ENCODE data around the gene SYT14. TPM values are rescaled to one million over a fixed set of nuclear protein-coding genes. Genes with fewer than 3 reads are reported as not detected.

The SYT14 gene
- polyA plus RNA-seq, 4 donors, result 0.13 TPM; not detected in 2

GRCh38 chr1:210081494-210081893 lies 143.5 kb downstream of the SYT14 start:
- Histone ChIP-seq H3K9me3 (ENCODE audit: control insufficient read depth in 2 of 2, insufficient read depth in 1 of 2, low read depth in 1 of 2, low read length in 1 of 2) (no peaks in the 10 kb centered on the region), H3K4me1 (ENCODE audit: control insufficient read depth in 3 of 3, insufficient read depth in 2 of 3, low read depth in 1 of 3, low read length in 2 of 3) (no peaks in the 10 kb centered on the region), H3K27me3 (ENCODE audit: control insufficient read depth in 3 of 3, insufficient read depth in 3 of 3, low read length in 3 of 3) (no peaks in the 10 kb centered on the region), H3K4me3 (ENCODE audit: low read depth in 1 of 3, low read length in 3 of 3) (no peak overlapping the region), H3K36me3 (ENCODE audit: control insufficient read depth in 3 of 3, insufficient read depth in 2 of 3, low read depth in 1 of 3, low read length in 3 of 3) (no peaks in the 10 kb centered on the region), H3K27ac (ENCODE audit: low read depth in 1 of 3, low read length in 2 of 3) (no peak overlapping the region)
- DNase-seq (no peak), FAIRE-seq (no peak)

GRCh38 chr1:210085359-210085758 lies 147.3 kb downstream of the SYT14 start:
- DNase-seq, result no peak
- 19 to 47% (median 22%) methylated on average over 1 of the region's 1 CpG for WGBS, 3 donors
- no peak overlapping the region for H3K27ac ChIP-seq (ENCODE audit: low read depth in 1 of 3, low read length in 2 of 3)
- H3K36me3 ChIP-seq (ENCODE audit: control insufficient read depth in 3 of 3, insufficient read depth in 2 of 3, low read depth in 1 of 3, low read length in 3 of 3), result no peaks in the 10 kb centered on the region
- no peaks in the 10 kb centered on the region for H3K4me1 ChIP-seq (ENCODE audit: control insufficient read depth in 3 of 3, insufficient read depth in 2 of 3, low read depth in 1 of 3, low read length in 2 of 3)
- no peak for FAIRE-seq
- H3K4me3 ChIP-seq (ENCODE audit: low read depth in 1 of 3, low read length in 3 of 3), result no peak overlapping the region
- H3K27me3 ChIP-seq (ENCODE audit: control insufficient read depth in 3 of 3, insufficient read depth in 3 of 3, low read length in 3 of 3), result no peaks in the 10 kb centered on the region
- H3K9me3 ChIP-seq (ENCODE audit: control insufficient read depth in 2 of 2, insufficient read depth in 1 of 2, low read depth in 1 of 2, low read length in 1 of 2), result no peaks in the 10 kb centered on the region

GRCh38 chr1:210087058-210087457 lies 149.0 kb downstream of the SYT14 start:
- DNase-seq (no peak), FAIRE-seq (no peak)
- no peak overlapping the region for H3K4me3 ChIP-seq (ENCODE audit: low read depth in 1 of 3, low read length in 3 of 3)
- H3K27me3 ChIP-seq (ENCODE audit: control insufficient read depth in 3 of 3, insufficient read depth in 3 of 3, low read length in 3 of 3), result no peaks in the 10 kb centered on the region
- 71 to 85% (median 78%) methylated on average over 6 of the region's 6 CpGs for WGBS, 3 donors
- no peak overlapping the region for H3K27ac ChIP-seq (ENCODE audit: low read depth in 1 of 3, low read length in 2 of 3)
- H3K9me3 ChIP-seq (ENCODE audit: control insufficient read depth in 2 of 2, insufficient read depth in 1 of 2, low read depth in 1 of 2, low read length in 1 of 2), result no peaks in the 10 kb centered on the region
- H3K4me1 ChIP-seq (ENCODE audit: control insufficient read depth in 3 of 3, insufficient read depth in 2 of 3, low read depth in 1 of 3, low read length in 2 of 3), result no peaks in the 10 kb centered on the region
- H3K36me3 ChIP-seq (ENCODE audit: control insufficient read depth in 3 of 3, insufficient read depth in 2 of 3, low read depth in 1 of 3, low read length in 3 of 3), result no peaks in the 10 kb centered on the region

GRCh38 chr1:210089855-210090254 lies 151.8 kb downstream of the SYT14 start:
- H3K36me3 ChIP-seq (ENCODE audit: control insufficient read depth in 3 of 3, insufficient read depth in 2 of 3, low read depth in 1 of 3, low read length in 3 of 3), result no peaks in the 10 kb centered on the region
- DNase-seq (no peak), FAIRE-seq (no peak)
- H3K4me3 ChIP-seq (ENCODE audit: low read depth in 1 of 3, low read length in 3 of 3), result no peak overlapping the region
- no peaks in the 10 kb centered on the region for H3K27me3 ChIP-seq (ENCODE audit: control insufficient read depth in 3 of 3, insufficient read depth in 3 of 3, low read length in 3 of 3)
- no peaks in the 10 kb centered on the region for H3K4me1 ChIP-seq (ENCODE audit: control insufficient read depth in 3 of 3, insufficient read depth in 2 of 3, low read depth in 1 of 3, low read length in 2 of 3)
- H3K27ac ChIP-seq (ENCODE audit: low read depth in 1 of 3, low read length in 2 of 3), result no peak overlapping the region
- H3K9me3 ChIP-seq (ENCODE audit: control insufficient read depth in 2 of 2, insufficient read depth in 1 of 2, low read depth in 1 of 2, low read length in 1 of 2), result no peaks in the 10 kb centered on the region
- 70 to 81% (median 75%) methylated on average over 6 of the region's 6 CpGs for WGBS, 3 donors

- Histone ChIP-seq H3K9me3 (ENCODE audit: control insufficient read depth in 2 of 2, insufficient read depth in 1 of 2, low read depth in 1 of 2, low read length in 1 of 2) (no peaks in the 10 kb centered on the region), H3K27me3 (ENCODE audit: control insufficient read depth in 3 of 3, insufficient read depth in 3 of 3, low read length in 3 of 3) (no peaks in the 10 kb centered on the region), H3K36me3 (ENCODE audit: control insufficient read depth in 3 of 3, insufficient read depth in 2 of 3, low read depth in 1 of 3, low read length in 3 of 3) (no peaks in the 10 kb centered on the region), H3K27ac (ENCODE audit: low read depth in 1 of 3, low read length in 2 of 3) (no peak overlapping the region), H3K4me1 (ENCODE audit: control insufficient read depth in 3 of 3, insufficient read depth in 2 of 3, low read depth in 1 of 3, low read length in 2 of 3) (no peaks in the 10 kb centered on the region), H3K4me3 (ENCODE audit: low read depth in 1 of 3, low read length in 3 of 3) (no peak overlapping the region)
- 80 to 88% (median 87%) methylated on average over 3 of the region's 3 CpGs for WGBS, 3 donors
- no peak for FAIRE-seq
- DNase-seq, result no peak
Observed at GRCh38 chr1:210092366-210092765, 154.3 kb downstream of the SYT14 start.

GRCh38 chr1:210093461-210093860 lies 155.4 kb downstream of the SYT14 start:
- Histone ChIP-seq H3K9me3 (ENCODE audit: control insufficient read depth in 2 of 2, insufficient read depth in 1 of 2, low read depth in 1 of 2, low read length in 1 of 2) (no peaks in the 10 kb centered on the region), H3K27me3 (ENCODE audit: control insufficient read depth in 3 of 3, insufficient read depth in 3 of 3, low read length in 3 of 3) (no peaks in the 10 kb centered on the region), H3K4me3 (ENCODE audit: low read depth in 1 of 3, low read length in 3 of 3) (no peak overlapping the region), H3K27ac (ENCODE audit: low read depth in 1 of 3, low read length in 2 of 3) (no peak overlapping the region), H3K36me3 (ENCODE audit: control insufficient read depth in 3 of 3, insufficient read depth in 2 of 3, low read depth in 1 of 3, low read length in 3 of 3) (no peaks in the 10 kb centered on the region), H3K4me1 (ENCODE audit: control insufficient read depth in 3 of 3, insufficient read depth in 2 of 3, low read depth in 1 of 3, low read length in 2 of 3) (no peaks in the 10 kb centered on the region)
- DNase-seq, result no peak
- no peak for FAIRE-seq
- WGBS, 3 donors, result 82 to 87% (median 85%) methylated on average over 3 of the region's 3 CpGs

GRCh38 chr1:210098356-210098755 lies 160.3 kb downstream of the SYT14 start:
- Histone ChIP-seq H3K4me1 (ENCODE audit: control insufficient read depth in 3 of 3, insufficient read depth in 2 of 3, low read depth in 1 of 3, low read length in 2 of 3) (no peaks in the 10 kb centered on the region), H3K9me3 (ENCODE audit: control insufficient read depth in 2 of 2, insufficient read depth in 1 of 2, low read depth in 1 of 2, low read length in 1 of 2) (no peaks in the 10 kb centered on the region), H3K27ac (ENCODE audit: low read depth in 1 of 3, low read length in 2 of 3) (no peak overlapping the region), H3K4me3 (ENCODE audit: low read depth in 1 of 3, low read length in 3 of 3) (no peak overlapping the region), H3K27me3 (ENCODE audit: control insufficient read depth in 3 of 3, insufficient read depth in 3 of 3, low read length in 3 of 3) (no peaks in the 10 kb centered on the region), H3K36me3 (ENCODE audit: control insufficient read depth in 3 of 3, insufficient read depth in 2 of 3, low read depth in 1 of 3, low read length in 3 of 3) (no peaks in the 10 kb centered on the region)
- FAIRE-seq, result no peak
- DNase-seq, result no peak
- 60 to 80% (median 73%) methylated on average over 3 of the region's 3 CpGs for WGBS, 3 donors

- Histone ChIP-seq H3K4me1 (ENCODE audit: control insufficient read depth in 3 of 3, insufficient read depth in 2 of 3, low read depth in 1 of 3, low read length in 2 of 3) (no peaks in the 10 kb centered on the region), H3K4me3 (ENCODE audit: low read depth in 1 of 3, low read length in 3 of 3) (no peak overlapping the region), H3K36me3 (ENCODE audit: control insufficient read depth in 3 of 3, insufficient read depth in 2 of 3, low read depth in 1 of 3, low read length in 3 of 3) (no peaks in the 10 kb centered on the region), H3K27ac (ENCODE audit: low read depth in 1 of 3, low read length in 2 of 3) (no peak overlapping the region), H3K27me3 (ENCODE audit: control insufficient read depth in 3 of 3, insufficient read depth in 3 of 3, low read length in 3 of 3) (no peaks in the 10 kb centered on the region), H3K9me3 (ENCODE audit: control insufficient read depth in 2 of 2, insufficient read depth in 1 of 2, low read depth in 1 of 2, low read length in 1 of 2) (no peaks in the 10 kb centered on the region)
- no peak for FAIRE-seq
- WGBS, 3 donors, result 61 to 74% (median 72%) methylated on average over 1 of the region's 1 CpG
- DNase-seq, result no peak
Observed at GRCh38 chr1:210099921-210100320, 161.9 kb downstream of the SYT14 start.

GRCh38 chr1:210104103-210104502 lies 166.1 kb downstream of the SYT14 start:
- Histone ChIP-seq H3K36me3 (ENCODE audit: control insufficient read depth in 3 of 3, insufficient read depth in 2 of 3, low read depth in 1 of 3, low read length in 3 of 3) (no peaks in the 10 kb centered on the region), H3K4me1 (ENCODE audit: control insufficient read depth in 3 of 3, insufficient read depth in 2 of 3, low read depth in 1 of 3, low read length in 2 of 3) (no peaks in the 10 kb centered on the region), H3K27me3 (ENCODE audit: control insufficient read depth in 3 of 3, insufficient read depth in 3 of 3, low read length in 3 of 3) (no peaks in the 10 kb centered on the region), H3K27ac (ENCODE audit: low read depth in 1 of 3, low read length in 2 of 3) (no peak overlapping the region), H3K4me3 (ENCODE audit: low read depth in 1 of 3, low read length in 3 of 3) (no peak overlapping the region), H3K9me3 (ENCODE audit: control insufficient read depth in 2 of 2, insufficient read depth in 1 of 2, low read depth in 1 of 2, low read length in 1 of 2) (no peaks in the 10 kb centered on the region)
- FAIRE-seq (no peak), DNase-seq (no peak)
- WGBS, 3 donors, result 21 to 58% (median 30%) methylated on average over 2 of the region's 2 CpGs

All from small intestine (tissue), 7 donors.